Cardiac fibroblast (primary cell): ENCODE results near the gene MPV17.

Source experiments
- DNase-seq, 2 donors: peaks; one replicate each; pipeline versions ENCODE4 v3.0.0 to v3.0.0-alpha.2; 2010; ENCODE audit warnings: low read depth in 2 of 2
- H3K4me3 ChIP-seq, 2 donors: replicated peaks in 1 of 2; 1 replicate in 1 of 2; 2 replicates in 1 of 2; pipeline ENCODE4 v1.5.1; 2011; ENCODE audit warnings: low read depth in 2 of 2, low read length in 2 of 2, mild to moderate bottlenecking in 2 of 2, moderate library complexity in 1 of 2
- TF ChIP-seq, protein P1 (sequence below): IDR thresholded peaks from one replicate; pipeline ENCODE4 v1.5.1; 2011; ENCODE audit warnings: low read depth, mild to moderate bottlenecking, low read length, inconsistent platforms

The MPV17 gene

DNA sequence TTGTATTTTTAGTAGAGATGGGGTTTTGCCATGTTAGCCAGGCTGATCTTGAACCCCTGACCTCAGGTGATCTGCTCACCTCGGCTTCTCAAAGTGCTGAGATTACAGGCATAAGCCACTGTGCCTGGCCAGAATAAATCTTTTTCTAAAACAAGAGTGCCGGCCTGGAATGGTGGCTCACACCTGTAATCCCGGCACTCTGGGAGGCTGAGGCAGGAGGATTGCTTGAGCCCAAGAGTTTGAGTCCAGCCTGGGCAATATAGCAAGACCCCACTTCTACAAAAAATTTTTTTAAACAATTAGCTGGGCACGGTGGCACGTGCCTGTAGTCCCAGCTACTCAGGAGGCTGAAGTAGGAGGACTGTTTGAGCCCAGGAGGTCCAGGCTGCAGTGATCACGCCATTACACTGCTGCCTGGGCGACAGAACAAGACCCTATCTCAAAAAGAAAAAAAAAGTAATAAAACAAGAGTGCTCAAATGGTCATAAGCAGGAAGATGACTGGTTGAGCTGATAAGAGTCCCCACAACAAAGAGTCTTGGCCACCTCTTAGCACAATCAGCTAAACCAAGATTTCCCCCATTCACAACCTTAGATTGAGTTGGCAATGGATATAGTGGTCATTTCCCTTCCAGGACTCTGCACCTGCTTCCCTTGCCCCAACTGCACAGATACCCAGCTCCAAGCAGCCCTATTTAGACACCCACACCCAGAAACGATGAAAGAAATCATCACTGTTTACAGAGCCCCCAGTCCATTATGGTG, 8.8 kb downstream of the MPV17 start:
- H3K4me3 ChIP-seq = no peak overlapping the region
- TF ChIP-seq, protein P1, sequence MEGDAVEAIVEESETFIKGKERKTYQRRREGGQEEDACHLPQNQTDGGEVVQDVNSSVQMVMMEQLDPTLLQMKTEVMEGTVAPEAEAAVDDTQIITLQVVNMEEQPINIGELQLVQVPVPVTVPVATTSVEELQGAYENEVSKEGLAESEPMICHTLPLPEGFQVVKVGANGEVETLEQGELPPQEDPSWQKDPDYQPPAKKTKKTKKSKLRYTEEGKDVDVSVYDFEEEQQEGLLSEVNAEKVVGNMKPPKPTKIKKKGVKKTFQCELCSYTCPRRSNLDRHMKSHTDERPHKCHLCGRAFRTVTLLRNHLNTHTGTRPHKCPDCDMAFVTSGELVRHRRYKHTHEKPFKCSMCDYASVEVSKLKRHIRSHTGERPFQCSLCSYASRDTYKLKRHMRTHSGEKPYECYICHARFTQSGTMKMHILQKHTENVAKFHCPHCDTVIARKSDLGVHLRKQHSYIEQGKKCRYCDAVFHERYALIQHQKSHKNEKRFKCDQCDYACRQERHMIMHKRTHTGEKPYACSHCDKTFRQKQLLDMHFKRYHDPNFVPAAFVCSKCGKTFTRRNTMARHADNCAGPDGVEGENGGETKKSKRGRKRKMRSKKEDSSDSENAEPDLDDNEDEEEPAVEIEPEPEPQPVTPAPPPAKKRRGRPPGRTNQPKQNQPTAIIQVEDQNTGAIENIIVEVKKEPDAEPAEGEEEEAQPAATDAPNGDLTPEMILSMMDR = no peak
- DNase-seq = no peak

- H3K4me3 ChIP-seq = no peak overlapping the region
- DNase-seq = no peak
- TF ChIP-seq, protein P1 = no peak
Observed at GRCh38 chr2:27312152-27312551, 10.7 kb downstream of the MPV17 start.

- H3K4me3 ChIP-seq = no peak overlapping the region
- TF ChIP-seq, protein P1 = no peak
- no peak for DNase-seq
Observed at GRCh38 chr2:27309651-27310050, 13.2 kb downstream of the MPV17 start.

DNA sequence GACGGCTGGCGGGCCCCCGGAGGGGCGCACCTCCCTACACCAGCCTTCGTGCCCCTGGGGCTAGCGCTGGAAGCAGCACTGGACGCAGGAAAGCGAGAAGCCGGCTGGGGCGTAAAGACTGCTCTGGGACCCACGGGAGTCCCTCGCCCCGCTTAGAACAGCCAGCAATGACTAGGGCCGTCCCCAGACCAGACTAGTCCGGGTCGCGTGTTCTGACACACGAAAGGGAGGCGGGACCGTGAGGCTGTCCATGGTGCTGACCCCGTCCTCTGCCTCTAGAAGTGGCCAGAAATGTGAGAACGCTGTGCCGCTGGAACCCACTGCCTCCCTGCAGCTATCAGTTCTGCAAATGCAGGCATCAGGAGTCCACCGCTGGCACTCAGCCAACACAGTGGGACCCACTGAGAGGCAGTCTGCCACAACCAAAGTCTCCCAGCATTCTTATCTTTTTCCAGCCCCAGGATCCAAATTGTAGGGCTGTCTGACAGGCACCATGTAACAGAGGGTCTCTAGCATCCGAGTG, 14.5 kb downstream of the MPV17 start, which contains the start of gene UCN:
TSS of gene UCN (minus strand) at position 87 of the 523 bp plus-strand sequence. CDS start 550 bp downstream, outside the sequence.
- no peak within 1 kb of the TSS for H3K4me3 ChIP-seq
- TF ChIP-seq, protein P1 = no peak

DNA sequence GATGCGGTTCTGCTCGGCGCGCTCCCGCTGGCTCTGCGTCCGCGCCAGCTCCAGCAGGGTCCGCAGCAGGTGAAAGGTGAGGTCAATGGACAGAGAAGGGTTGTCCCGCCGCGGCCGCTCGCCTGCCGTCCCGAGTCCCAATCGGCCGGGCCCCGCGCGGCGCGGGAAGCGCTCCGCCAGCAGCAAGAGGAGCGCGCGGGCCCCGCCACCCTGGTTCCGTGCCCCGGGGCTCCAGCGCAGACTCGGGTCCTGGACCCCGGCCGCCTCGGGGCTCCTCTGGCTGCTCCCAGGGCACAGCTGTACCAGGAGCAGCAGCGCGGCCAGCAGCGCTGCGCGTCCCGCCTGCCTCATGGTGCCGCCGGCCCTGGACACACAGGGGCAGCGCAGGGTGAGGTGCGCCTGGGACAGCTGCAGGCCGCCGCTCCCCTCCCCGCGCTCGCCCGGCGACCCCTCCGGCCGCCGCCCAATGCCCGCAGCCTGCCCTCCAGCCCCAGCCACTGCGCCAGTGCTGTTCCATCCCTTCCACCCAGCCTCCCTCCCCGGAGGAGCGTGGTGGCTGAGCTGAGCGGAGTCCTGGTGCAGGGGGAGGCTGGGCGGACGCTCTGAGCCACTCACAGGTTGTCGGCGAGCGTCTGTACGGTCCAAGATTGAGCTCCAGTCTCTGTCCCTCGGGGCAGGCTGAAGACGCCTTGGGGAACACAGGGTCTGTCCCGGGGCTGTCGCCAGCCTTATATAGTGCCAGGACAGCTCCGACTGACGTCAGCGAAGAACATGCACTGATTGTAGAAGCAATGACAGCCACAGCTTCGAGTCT, 15.1 kb downstream of the MPV17 start:
- H3K4me3 ChIP-seq = no peak overlapping the region
- no peak for DNase-seq
- TF ChIP-seq, protein P1 = no peak

More for the DNA sequence above, 14.5 kb downstream of the MPV17 start, which contains the start of gene UCN:
- peak; percentile 47 for DNase-seq

DNA sequence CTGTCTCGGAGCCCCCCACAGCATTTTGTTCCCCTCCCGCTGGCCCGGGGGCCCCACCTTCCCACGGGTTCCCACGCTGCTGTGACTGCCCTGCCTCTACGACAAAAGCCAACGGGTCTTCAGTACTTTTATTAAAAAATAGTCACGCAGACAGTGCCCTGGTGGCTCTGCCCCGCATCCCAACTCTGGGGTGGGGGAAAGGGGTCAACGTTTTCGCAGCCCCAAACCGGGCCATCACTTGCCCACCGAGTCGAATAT, 15.7 kb downstream of the MPV17 start:
- TF ChIP-seq, protein P1 = no peak
- no peak overlapping the region for H3K4me3 ChIP-seq
- DNase-seq = no peak
